ENCODE data around the gene ANKRD44. TPM values are rescaled to one million over a fixed set of nuclear protein-coding genes. Genes with fewer than 3 reads are reported as not detected.

ANKRD44 gene
- total and polyA plus RNA-seq, 2 of the 8 experiments (the other 6 are each of a cell fraction or from before 2014, with no cell fraction given), result 1.2 to 1.3 TPM

GRCh38 chr2:197170208-197170607 is 140.4 kb downstream of the ANKRD44 start:
- H2BK12ac ChIP-seq (ENCODE audit: low read depth, low read length), result no peak overlapping the region
- CTCF ChIA-PET (ENCODE audit: partially characterized antibody), result interaction anchor here (1.0 to 6.7 kb wide), 12 partner anchors 8 to 208 kb away, joined by 3 to 110 read pairs (median 25); no protein-coding TSS in a partner anchor
- no peak overlapping the region for H2AFZ ChIP-seq (ENCODE audit: low read length)
- H3K79me1 ChIP-seq (ENCODE audit: low read depth, low read length), result no peaks in the 10 kb centered on the region
- H3K9ac ChIP-seq (replicated peaks in 1 of 4; ENCODE audit: extremely low read depth in 1 of 4, low read depth in 3 of 4, low read length in 3 of 4), result no peak overlapping the region
- H3K18ac ChIP-seq (ENCODE audit: extremely low read depth, low read length), result no peak overlapping the region
- no peak overlapping the region for H2BK20ac ChIP-seq (ENCODE audit: low read length)
- POLR2A ChIA-PET (ENCODE audit: partially characterized antibody), result no interaction called here
- H4K5ac ChIP-seq (ENCODE audit: insufficient read length, low read depth, low read length), result no peak overlapping the region
- FAIRE-seq (no peak), DNase-seq (ENCODE audit: low read depth in 1 of 2, low spot score in 2 of 2) (no peak)
- no peak overlapping the region for H2BK15ac ChIP-seq (ENCODE audit: low read length)
- H3K9me3 ChIP-seq (ENCODE audit: insufficient read depth in 2 of 2, low read depth in 1 of 2, low read length in 1 of 2), result no peaks in the 10 kb centered on the region
- no peak overlapping the region for H2AK5ac ChIP-seq (ENCODE audit: low read depth, low read length)
- WGBS, 2 experiments (ENCODE audit: extremely low coverage in 1 of 2, insufficient coverage in 1 of 2, insufficient read length in 1 of 2, insufficient replicate concordance in 2 of 2, low coverage in 1 of 2, low lambda C conversion rate in 2 of 2, missing lambda C conversion rate in 1 of 2), result 92% methylated on average over 1 of the region's 1 CpG; no CpG with 5 or more reads in 1 of the 2 experiments
- H3K4ac ChIP-seq (replicated peaks; ENCODE audit: insufficient read length, low read depth, low read length), result no peak overlapping the region
- H3K4me2 ChIP-seq (ENCODE audit: insufficient read depth in 1 of 2, low read depth in 2 of 2, low read length in 2 of 2), result no peak overlapping the region
- H3K23ac ChIP-seq (ENCODE audit: insufficient read length), result no peak overlapping the region
- no peaks in the 10 kb centered on the region for H3K79me2 ChIP-seq (ENCODE audit: control insufficient read depth in 1 of 2, insufficient read depth in 2 of 2, low read length in 2 of 2)
- no peak overlapping the region for H3K27ac ChIP-seq (ENCODE audit: low read depth, low read length)
- H3K4me3 ChIP-seq (ENCODE audit: extremely low read depth in 1 of 4, insufficient read depth in 2 of 4, low read depth in 3 of 4, low read length in 4 of 4), result no peak overlapping the region
- no peaks in the 10 kb centered on the region for H4K20me1 ChIP-seq (replicated peaks in 1 of 2; ENCODE audit: control insufficient read depth in 1 of 2, insufficient read depth in 2 of 2, low read length in 2 of 2)
- H3K36me3 ChIP-seq (ENCODE audit: control insufficient read depth in 2 of 4, insufficient read depth in 4 of 4, low read length in 3 of 4), result no peaks in the 10 kb centered on the region
- no peak overlapping the region for H3K56ac ChIP-seq (replicated peaks; ENCODE audit: insufficient read length, low read depth, low read length)
- no peak overlapping the region for H4K8ac ChIP-seq (ENCODE audit: extremely low read depth, insufficient read depth, low read length)
- no peak overlapping the region for H4K91ac ChIP-seq (replicated peaks; ENCODE audit: insufficient read length, low read length)
- H3K23me2 ChIP-seq (ENCODE audit: low read depth, low read length), result no peaks in the 10 kb centered on the region
- H3K4me1 ChIP-seq (replicated peaks in 1 of 4; ENCODE audit: control insufficient read depth in 3 of 4, insufficient read depth in 4 of 4, low read length in 3 of 4), result peaks cover 0 to 3% (median 0%) of the 10 kb centered on the region in 4 experiments; a peak in 1 of 7 replicates
- H3K27me3 ChIP-seq (replicated peaks in 1 of 4; ENCODE audit: control insufficient read depth in 3 of 4, extremely low read depth in 1 of 4, insufficient read depth in 3 of 4, low read length in 3 of 4), result 0 out of 7 replicates have a peak, but pooled peaks cover 0 to under 1% (median 0%) of the 10 kb centered on the region in 4 experiments
- no peak overlapping the region for H3K14ac ChIP-seq (ENCODE audit: insufficient read length)
- H2BK120ac ChIP-seq (replicated peaks; ENCODE audit: low read depth, low read length), result no peak overlapping the region
- H2BK5ac ChIP-seq (ENCODE audit: low read depth, low read length), result no peak overlapping the region
- TF ChIP-seq HDAC6 (IDR thresholded peaks at IDR 0.05; ENCODE audit: low read depth, low read length) (no peak), BACH1 (IDR thresholded peaks at IDR 0.05; ENCODE audit: low read length) (no peak), RNF2 (IDR thresholded peaks at IDR 0.05; ENCODE audit: borderline replicate concordance, low read depth, low read length, missing control alignments, poor library complexity, severe bottlenecking) (no peak), JUND (IDR thresholded peaks at IDR 0.05; ENCODE audit: low read length) (no peak), KDM4A (IDR thresholded peaks at IDR 0.05; ENCODE audit: low read depth, low read length, severe bottlenecking) (no peak), GTF2F1 (IDR thresholded peaks at IDR 0.05; ENCODE audit: borderline replicate concordance, low read depth, low read length) (no peak), CHD2 (IDR thresholded peaks at IDR 0.05; ENCODE audit: low read length) (no peak), SIRT6 (IDR thresholded peaks at IDR 0.05; ENCODE audit: low read length) (no peak), MAFK (IDR thresholded peaks at IDR 0.05; ENCODE audit: low read depth, low read length) (no peak), CEBPB (IDR thresholded peaks at IDR 0.05; ENCODE audit: low read depth, low read length) (no peak), SRF (IDR thresholded peaks at IDR 0.05; ENCODE audit: low read depth, low read length) (no peak), PHF8 (conservative IDR thresholded peaks at IDR 0.05; ENCODE audit: low read depth, low read length) (no peak), CBX5 (IDR thresholded peaks at IDR 0.05; ENCODE audit: low read depth, low read length) (no peak), POU5F1 (IDR thresholded peaks at IDR 0.05; ENCODE audit: low read depth, low read length) (no peak), CTBP2 (IDR thresholded peaks at IDR 0.05; ENCODE audit: borderline replicate concordance, insufficient read depth, insufficient read length, low read length) (no peak)

Measured in H1 (cell line).